PFSK-1 (cell line): Measurements from ENCODE around the gene TEX30.

Source experiments
- FOXP2 ChIP-seq: optimal IDR thresholded peaks from 2 replicates; pipeline ENCODE3; 2011; ENCODE audit warnings: borderline replicate concordance, control low read depth, inconsistent platforms; ENCODE audit not compliant: insufficient read depth; ENCODE audit errors: extremely low read length, extremely low read depth
- POLR2AphosphoS5 ChIP-seq: IDR thresholded peaks from 2 replicates; pipeline ENCODE4 v1.6.1; 2012; ENCODE audit warnings: low read depth, mild to moderate bottlenecking, control low read depth, low read length, moderate library complexity
- SIN3A ChIP-seq: IDR thresholded peaks from 2 replicates; pipeline ENCODE4 v1.6.1; 2012; ENCODE audit warnings: mild to moderate bottlenecking, low read length, moderate library complexity, borderline replicate concordance; ENCODE audit not compliant: insufficient read depth
- TAF1 ChIP-seq: IDR thresholded peaks from 2 replicates; pipeline ENCODE4 v1.6.1; 2012; ENCODE audit warnings: low read length, control low read depth, borderline replicate concordance; ENCODE audit not compliant: insufficient read depth
- TF ChIP-seq, protein P1 (sequence below), 2 experiments: IDR thresholded peaks; 2 replicates each; pipeline versions ENCODE4 v1.6.1 to v1.8.0; 2011 to 2012; ENCODE audit warnings: low read depth in 2 of 2, low read length in 2 of 2, control low read depth in 1 of 2, inconsistent platforms in 1 of 2, mild to moderate bottlenecking in 1 of 2, moderate library complexity in 1 of 2; ENCODE audit not compliant: insufficient read depth in 1 of 2

TEX30 gene

DNA sequence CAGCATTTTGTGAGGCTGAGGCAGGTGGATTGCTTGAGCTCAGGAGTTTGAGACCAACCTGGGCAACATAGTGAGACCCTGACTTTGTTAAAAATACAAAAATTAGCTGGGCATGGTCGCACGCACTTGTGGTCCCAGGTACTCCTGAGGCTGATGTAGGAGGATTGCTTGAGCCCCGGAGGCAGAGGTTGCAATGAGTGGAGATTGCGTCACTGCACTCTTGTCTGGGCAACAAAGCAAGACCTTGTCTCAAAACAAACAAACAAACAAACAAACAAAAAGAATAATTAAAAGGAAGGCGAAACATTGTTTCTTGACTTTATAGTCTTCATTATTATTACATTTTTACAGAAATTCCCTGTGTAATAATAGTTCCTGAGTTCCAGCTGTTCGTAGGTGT, 41.2 kb upstream of the TEX30 start:
- TF ChIP-seq TAF1 = no peak
- TF ChIP-seq FOXP2 = no peak
- TF ChIP-seq POLR2AphosphoS5 = no peak
- TF ChIP-seq SIN3A = no peak
- TF ChIP-seq, protein P1, sequence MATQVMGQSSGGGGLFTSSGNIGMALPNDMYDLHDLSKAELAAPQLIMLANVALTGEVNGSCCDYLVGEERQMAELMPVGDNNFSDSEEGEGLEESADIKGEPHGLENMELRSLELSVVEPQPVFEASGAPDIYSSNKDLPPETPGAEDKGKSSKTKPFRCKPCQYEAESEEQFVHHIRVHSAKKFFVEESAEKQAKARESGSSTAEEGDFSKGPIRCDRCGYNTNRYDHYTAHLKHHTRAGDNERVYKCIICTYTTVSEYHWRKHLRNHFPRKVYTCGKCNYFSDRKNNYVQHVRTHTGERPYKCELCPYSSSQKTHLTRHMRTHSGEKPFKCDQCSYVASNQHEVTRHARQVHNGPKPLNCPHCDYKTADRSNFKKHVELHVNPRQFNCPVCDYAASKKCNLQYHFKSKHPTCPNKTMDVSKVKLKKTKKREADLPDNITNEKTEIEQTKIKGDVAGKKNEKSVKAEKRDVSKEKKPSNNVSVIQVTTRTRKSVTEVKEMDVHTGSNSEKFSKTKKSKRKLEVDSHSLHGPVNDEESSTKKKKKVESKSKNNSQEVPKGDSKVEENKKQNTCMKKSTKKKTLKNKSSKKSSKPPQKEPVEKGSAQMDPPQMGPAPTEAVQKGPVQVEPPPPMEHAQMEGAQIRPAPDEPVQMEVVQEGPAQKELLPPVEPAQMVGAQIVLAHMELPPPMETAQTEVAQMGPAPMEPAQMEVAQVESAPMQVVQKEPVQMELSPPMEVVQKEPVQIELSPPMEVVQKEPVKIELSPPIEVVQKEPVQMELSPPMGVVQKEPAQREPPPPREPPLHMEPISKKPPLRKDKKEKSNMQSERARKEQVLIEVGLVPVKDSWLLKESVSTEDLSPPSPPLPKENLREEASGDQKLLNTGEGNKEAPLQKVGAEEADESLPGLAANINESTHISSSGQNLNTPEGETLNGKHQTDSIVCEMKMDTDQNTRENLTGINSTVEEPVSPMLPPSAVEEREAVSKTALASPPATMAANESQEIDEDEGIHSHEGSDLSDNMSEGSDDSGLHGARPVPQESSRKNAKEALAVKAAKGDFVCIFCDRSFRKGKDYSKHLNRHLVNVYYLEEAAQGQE (IDR thresholded peaks at IDR 0.05; ENCODE audit: insufficient read depth in 1 of 2, low read depth in 2 of 2, low read length in 2 of 2) = no peak

DNA sequence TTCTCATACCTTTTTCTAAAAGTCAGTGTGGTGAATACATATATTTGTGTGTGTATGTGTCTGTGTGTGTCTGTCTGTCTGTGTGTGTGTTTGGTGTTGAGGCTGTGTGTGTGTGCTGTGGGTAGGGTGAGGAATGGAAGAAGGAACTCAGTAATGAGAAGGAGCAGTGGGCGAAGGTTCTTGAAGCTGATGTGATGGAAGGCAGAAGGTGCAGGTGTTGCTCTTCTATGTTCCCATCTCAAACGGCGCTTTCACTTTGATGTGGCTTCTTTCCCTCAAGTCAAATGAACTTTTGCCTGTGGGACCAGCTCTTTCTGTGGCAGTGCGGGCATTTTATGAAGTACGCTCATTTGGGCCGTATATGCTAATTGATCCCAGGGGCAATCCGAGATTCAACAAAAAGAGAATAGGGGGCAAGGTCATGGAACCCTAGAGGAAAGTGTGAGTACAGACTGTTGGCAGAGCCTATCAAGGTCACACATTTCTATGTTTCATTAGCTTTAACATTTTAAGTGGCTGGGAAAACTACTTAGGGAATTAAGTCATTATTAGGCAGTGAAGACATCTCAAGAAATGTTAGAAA, 40.5 kb upstream of the TEX30 start:
- TF ChIP-seq POLR2AphosphoS5 (no peak), SIN3A (no peak), TAF1 (no peak), FOXP2 (no peak)
- TF ChIP-seq, protein P1 (IDR thresholded peaks at IDR 0.05; ENCODE audit: insufficient read depth in 1 of 2, low read depth in 2 of 2, low read length in 2 of 2) = no peak

GRCh38 chr13:102812611-102813287, 39.2 kb upstream of the TEX30 start:
- TF ChIP-seq TAF1 (no peak), SIN3A (no peak), FOXP2 (no peak), POLR2AphosphoS5 (no peak)
- TF ChIP-seq, protein P1 (IDR thresholded peaks at IDR 0.05; ENCODE audit: insufficient read depth in 1 of 2, low read depth in 2 of 2, low read length in 2 of 2) = no peak

DNA sequence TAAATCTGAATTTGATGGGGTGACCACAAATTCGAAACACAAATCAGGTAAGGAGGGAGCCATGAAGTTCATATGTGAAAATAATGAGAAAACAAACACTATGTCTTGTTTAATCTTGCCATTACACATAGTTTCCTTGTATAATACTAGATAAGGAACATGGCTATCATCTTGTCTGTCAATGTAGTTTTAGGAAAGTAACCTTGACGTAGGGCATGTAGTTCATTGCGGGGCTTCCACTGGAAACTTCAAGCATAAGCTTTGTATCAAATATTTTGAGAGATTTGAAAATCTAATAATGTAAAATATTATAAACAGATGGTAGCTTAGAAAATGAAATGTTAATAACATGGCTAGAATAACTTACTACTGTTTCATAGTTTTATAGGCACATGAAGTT, 34.1 kb upstream of the TEX30 start:
- TF ChIP-seq, protein P1 (IDR thresholded peaks at IDR 0.05; ENCODE audit: insufficient read depth in 1 of 2, low read depth in 2 of 2, low read length in 2 of 2) = no peak
- TF ChIP-seq SIN3A (no peak), TAF1 (no peak)
